Stimulated activated naive B cell treated with anti-CD40 and anti-IgM and Interleukin-4, amounts not matched to agents 10 μg/mL and 1 μg/mL and 100 μg/mL, for 72 hours (primary cell): Measurements from ENCODE around the gene COLQ.
A peak's percentile ranks its signal among the peaks of the same experiment; 100 is the strongest.
"Not testable (repeated sequence)": the region's sequence is repeated elsewhere in the genome, so short reads cannot be mapped to it uniquely, and the experiment has no call there.

Source experiments
- ATAC-seq, 2 donors: fragments of 150-1000 bp; cut with Tn5 transposase; replicated peaks; 2 replicates each; pipeline ENCODE4 v1.10.0; 2021; ENCODE audit warnings: moderate library complexity in 1 of 2
- DNase-seq: peaks from one replicate; pipeline ENCODE4 v3.0.0; 2021
- H3K27ac Mint-ChIP-seq: one replicate; pipeline ENCODE4 v1.8.0; 2022; ENCODE audit warnings: mild to moderate bottlenecking, mixed read lengths
- H3K27me3 Mint-ChIP-seq, 2 donors: one replicate each; pipeline ENCODE4 v1.8.0; 2022; ENCODE audit warnings: mixed read lengths in 2 of 2
- H3K36me3 Mint-ChIP-seq, 2 donors: one replicate each; pipeline ENCODE4 v1.8.0; 2022; ENCODE audit warnings: mixed read lengths in 2 of 2, mild to moderate bottlenecking in 1 of 2
- H3K4me1 Mint-ChIP-seq, 2 donors: one replicate each; pipeline ENCODE4 v1.8.0; 2022; ENCODE audit warnings: mixed read lengths in 2 of 2, mild to moderate bottlenecking in 1 of 2
- H3K4me3 Mint-ChIP-seq, 2 donors: one replicate each; pipeline ENCODE4 v1.8.0; 2022; ENCODE audit warnings: mild to moderate bottlenecking in 2 of 2, mixed read lengths in 2 of 2, moderate library complexity in 1 of 2
- H3K9me3 Mint-ChIP-seq, 2 donors: one replicate each; pipeline ENCODE4 v1.8.0; 2022; ENCODE audit warnings: mixed read lengths in 2 of 2, mild to moderate bottlenecking in 1 of 2

Gene COLQ

DNA sequence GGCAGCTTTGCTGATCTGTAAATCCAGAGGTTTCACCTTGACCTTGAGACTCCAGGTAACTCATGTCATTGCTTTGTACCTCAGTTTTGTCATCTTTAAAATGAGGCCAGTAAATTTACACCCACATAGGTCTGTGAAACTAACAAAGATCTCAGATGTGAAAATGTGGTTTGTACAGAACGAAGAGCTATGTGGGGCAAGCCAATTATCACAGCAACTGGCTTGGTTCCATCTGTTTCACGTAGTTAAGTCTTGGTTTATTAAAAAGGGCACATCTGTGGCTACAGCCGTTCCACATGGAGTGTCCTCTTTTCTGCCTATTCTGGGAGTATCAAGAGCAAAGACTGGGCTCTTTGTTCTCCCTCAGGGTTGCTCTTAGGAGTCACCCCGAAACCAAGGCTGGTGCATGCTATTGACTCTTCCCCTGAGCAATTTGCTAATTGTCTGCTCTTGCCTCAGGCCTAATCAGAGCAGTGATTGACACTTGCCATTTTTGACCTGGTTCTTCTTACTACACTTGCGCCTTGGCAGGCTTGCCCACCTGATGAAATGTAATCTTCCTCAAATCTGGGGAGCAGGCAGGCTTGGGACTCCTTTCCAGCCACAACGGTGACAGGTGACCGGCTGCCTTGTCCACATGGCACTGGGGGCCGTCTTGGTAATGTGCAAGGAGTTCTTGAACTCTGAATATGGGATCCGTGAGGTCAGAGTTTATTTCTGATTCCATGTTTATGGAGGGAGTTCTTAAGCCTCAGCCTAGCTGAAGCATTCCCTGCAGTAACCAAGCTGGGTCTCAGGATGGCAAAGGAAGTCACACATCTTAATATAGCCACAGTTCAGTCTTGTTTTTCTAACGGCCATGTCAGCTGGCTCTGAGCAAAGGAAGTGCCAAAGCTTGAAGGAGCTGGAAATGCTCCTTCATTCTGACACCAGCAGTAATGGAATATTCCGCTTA lies 54.0 kb downstream of the COLQ start:
- Mint-ChIP-seq H3K27me3 (peaks cover 0 to 5% of the 10 kb centered on the region in 2 donors), H3K27ac (no peak overlapping the region), H3K9me3 (no peaks in the 10 kb centered on the region), H3K4me1 (peaks cover 0 to 3% of the 10 kb centered on the region in 2 donors), H3K36me3 (peaks cover 6 to 21% of the 10 kb centered on the region in 2 donors), H3K4me3 (no peak overlapping the region)
- ATAC-seq (no peak), DNase-seq (no peak)

DNA sequence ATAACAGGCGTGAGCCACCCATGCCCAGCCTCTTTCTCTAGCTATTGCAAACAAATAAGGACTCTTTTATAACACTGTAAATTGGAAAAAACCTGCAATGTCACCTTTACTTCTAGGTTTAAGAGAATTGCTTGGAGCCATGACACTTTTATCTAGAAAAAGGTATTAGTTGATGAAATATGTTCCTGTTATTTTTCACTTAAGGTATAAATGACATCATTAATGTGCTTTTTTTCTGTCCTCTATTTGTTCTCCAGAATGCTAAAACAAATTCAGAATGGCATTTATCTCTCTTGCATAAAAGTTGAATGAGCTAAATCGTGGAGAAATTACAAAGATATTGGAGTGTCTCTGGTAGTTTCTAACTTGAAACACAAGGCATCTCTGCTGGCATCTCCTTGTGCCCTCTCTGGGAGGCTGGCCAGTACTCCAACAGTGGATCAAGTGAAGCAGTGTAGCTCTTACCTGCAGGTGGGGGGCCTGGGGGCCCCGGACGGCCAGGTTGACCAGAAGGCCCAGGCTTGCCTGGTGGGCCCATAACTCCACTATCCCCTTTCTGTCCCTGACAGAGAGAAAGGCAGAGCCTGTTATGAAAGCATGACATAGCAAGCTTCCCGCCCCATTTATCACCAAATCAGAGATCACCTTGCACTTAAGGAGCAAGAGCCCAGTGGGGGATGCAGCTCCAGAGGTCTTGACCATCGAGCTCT lies 55.5 kb downstream of the COLQ start:
- H3K9me3 Mint-ChIP-seq, result no peaks in the 10 kb centered on the region
- H3K4me1 Mint-ChIP-seq, result peaks cover 0 to 13% of the 10 kb centered on the region in 2 donors
- no peak for DNase-seq
- peaks cover 0 to 7% of the 10 kb centered on the region in 2 donors for H3K27me3 Mint-ChIP-seq
- peaks cover 9 to 24% of the 10 kb centered on the region in 2 donors for H3K36me3 Mint-ChIP-seq
- no peak for ATAC-seq
- H3K4me3 Mint-ChIP-seq, result no peak overlapping the region
- H3K27ac Mint-ChIP-seq, result no peak overlapping the region

DNA sequence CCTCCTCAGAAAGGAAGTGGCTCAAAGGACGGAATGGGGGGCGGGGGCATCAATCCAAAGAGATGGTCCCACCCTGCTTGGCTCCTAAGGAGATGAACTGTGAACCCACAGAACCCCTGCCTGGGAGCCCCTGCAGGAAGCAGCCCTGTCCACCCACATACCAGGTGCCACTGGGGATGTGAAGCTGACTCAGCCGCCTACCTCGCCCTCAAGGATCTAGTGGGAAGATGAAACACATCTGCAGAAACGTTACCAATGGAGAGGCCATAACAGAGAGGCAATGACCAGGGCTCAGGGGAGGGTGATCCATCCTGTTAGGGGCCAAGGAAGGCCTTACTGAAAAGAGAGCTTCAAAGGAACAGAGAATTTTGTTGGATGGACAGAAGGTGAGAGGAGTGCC lies 59.1 kb downstream of the COLQ start:
- H3K27ac Mint-ChIP-seq, result peak overlapping the region; percentile 3
- H3K4me1 Mint-ChIP-seq, result peaks cover 0 to 13% of the 10 kb centered on the region in 2 donors
- H3K36me3 Mint-ChIP-seq, result peaks cover 13 to 29% of the 10 kb centered on the region in 2 donors
- no peak overlapping the region for H3K4me3 Mint-ChIP-seq
- no peak for DNase-seq
- H3K27me3 Mint-ChIP-seq, result peaks cover 0 to 7% of the 10 kb centered on the region in 2 donors
- H3K9me3 Mint-ChIP-seq, result no peaks in the 10 kb centered on the region
- ATAC-seq, result no peak

DNA sequence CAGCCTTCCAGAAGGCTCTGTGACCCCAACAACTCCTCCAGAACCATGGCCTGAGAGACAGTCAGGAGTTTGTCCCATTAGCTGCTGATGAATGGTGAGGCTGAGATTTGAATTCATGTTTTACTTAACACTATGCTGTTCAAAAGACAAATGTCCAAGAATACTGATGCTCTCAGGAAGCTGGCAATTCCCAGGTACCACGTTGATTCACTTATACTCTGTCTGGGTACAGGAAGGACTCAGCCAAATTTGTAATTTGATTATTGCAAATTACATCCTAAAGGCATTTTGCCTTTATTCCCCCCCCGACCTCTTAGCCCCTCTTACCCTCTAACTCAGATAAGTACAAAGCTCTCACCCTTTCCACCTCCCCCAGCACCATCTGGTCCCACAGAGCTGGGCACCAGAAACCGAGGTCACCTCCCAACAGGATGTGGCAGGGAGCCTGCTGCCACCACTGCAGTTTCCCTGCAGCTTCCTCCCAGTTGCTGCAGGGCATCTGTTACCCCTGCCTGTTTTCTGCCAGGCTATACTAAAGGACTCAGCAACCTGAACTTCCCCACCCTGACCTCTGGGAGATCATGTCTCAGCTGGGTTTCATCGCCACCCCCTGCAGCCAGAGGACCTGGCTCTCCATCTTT lies 60.5 kb downstream of the COLQ start:
- H3K27ac Mint-ChIP-seq, result no peak overlapping the region
- DNase-seq (no peak), ATAC-seq (no peak)
- peaks cover 14 to 27% of the 10 kb centered on the region in 2 donors for H3K36me3 Mint-ChIP-seq
- H3K27me3 Mint-ChIP-seq, result peaks cover 0 to 7% of the 10 kb centered on the region in 2 donors
- H3K4me3 Mint-ChIP-seq, result no peak overlapping the region
- peaks cover 0 to 13% of the 10 kb centered on the region in 2 donors for H3K4me1 Mint-ChIP-seq
- H3K9me3 Mint-ChIP-seq, result no peaks in the 10 kb centered on the region

DNA sequence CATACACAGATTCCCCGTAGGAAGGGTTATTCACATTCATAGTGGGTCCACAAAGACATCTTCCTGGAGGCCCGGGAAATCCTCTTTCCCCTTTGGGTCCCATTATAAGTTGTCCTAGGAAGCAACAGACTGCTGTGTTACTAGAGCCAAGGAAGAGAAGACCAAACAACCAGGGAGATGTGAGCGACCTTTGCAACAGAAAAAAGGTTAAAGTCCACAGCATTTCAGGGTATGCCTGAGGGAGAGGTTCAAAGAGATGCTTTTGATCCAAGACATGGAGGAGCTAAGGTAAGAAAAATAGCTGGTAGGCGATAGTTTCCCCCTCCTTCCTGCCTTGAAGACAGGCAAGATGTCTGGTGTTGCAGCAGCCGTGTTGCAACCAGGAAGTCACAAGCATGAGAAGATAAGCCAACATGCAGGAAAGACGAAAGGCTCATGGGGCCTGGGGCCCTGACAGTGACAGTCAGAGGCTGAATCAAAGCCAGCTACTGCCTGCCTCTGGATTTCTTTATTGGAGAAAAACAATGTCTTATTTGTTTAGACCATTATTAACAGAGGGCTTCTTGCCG lies 63.2 kb downstream of the COLQ start:
- H3K4me3 Mint-ChIP-seq, result no peak overlapping the region
- H3K36me3 Mint-ChIP-seq, result peaks cover 13 to 14% of the 10 kb centered on the region in 2 donors
- H3K4me1 Mint-ChIP-seq, result peaks cover 0 to 13% of the 10 kb centered on the region in 2 donors
- H3K27me3 Mint-ChIP-seq, result peaks cover 0 to 7% of the 10 kb centered on the region in 2 donors
- no peak overlapping the region for H3K27ac Mint-ChIP-seq
- no peak for DNase-seq
- H3K9me3 Mint-ChIP-seq, result no peaks in the 10 kb centered on the region
- no peak for ATAC-seq

DNA sequence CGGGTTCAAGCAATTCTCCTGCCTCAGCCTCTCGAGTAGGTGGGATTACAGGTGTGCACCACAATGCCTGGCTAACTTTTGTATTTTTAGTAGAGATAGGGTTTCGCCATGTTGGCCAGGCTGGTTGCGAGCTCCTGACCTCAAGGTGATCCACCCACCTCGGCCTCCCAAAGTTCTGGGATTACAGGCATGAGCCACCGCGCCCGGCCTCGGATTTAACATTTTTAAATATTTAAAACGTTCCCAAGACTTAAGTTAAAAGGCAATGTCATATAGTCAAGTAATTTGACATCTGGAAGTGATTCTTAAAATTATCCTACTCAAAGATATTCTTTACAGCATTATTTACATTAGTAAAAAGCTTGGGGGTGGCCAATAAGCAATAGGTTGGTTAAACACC lies 64.6 kb downstream of the COLQ start:
- not testable (repeated sequence) for H3K36me3 Mint-ChIP-seq, ATAC-seq, H3K4me3 Mint-ChIP-seq, H3K9me3 Mint-ChIP-seq, DNase-seq, H3K4me1 Mint-ChIP-seq, H3K27me3 Mint-ChIP-seq, H3K27ac Mint-ChIP-seq

DNA sequence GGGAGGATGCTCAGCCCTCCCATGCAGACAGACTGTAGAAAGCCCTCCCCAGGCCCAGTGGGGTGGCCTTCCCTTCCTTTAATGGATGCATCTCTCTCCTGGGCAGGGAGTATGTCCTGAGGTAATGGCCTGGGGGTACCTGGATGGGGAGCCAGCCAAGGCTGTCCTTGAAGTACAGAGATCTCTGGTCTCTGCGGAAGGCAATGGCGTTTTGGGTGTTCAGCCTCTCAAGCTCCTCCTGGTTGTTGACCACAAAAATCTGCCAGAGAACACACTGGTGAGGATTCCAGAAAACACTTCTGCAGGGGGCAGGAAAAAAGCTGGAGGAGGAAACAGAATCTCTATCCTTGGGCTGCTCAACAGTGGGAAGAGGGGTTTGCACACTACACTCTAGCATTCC lies 65.2 kb downstream of the COLQ start:
- Mint-ChIP-seq H3K4me3 (no peak overlapping the region), H3K4me1 (peaks cover 0 to 2% of the 10 kb centered on the region in 2 donors)

DNA sequence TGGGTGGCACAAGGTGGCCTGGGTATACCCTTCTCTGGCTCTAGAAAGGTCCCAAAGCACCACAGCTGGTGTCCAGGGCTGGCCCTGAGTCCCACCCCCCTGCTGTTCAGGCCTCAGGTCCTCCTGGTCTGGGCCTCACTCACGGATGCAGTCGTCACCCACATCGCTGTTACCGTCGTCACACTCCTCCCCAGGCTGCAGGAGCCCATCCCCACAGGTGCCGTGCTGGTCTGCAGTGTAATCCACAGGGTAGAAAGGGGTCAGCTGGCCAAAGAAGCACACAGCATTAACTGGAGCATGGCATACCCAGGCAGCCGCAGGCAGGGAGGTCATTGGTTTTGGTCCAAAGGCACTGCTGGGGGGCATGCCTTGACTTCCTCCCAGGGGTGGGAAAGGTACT lies 65.8 kb downstream of the COLQ start:
- H3K36me3 Mint-ChIP-seq, result peaks cover 13 to 15% of the 10 kb centered on the region in 2 donors
- no peaks in the 10 kb centered on the region for H3K4me1 Mint-ChIP-seq
- H3K27me3 Mint-ChIP-seq, result no peaks in the 10 kb centered on the region
- ATAC-seq (no peak), DNase-seq (no peak)
- no peaks in the 10 kb centered on the region for H3K9me3 Mint-ChIP-seq
- H3K27ac Mint-ChIP-seq, result no peak overlapping the region
- no peak overlapping the region for H3K4me3 Mint-ChIP-seq

More for the DNA sequence above, 65.2 kb downstream of the COLQ start:
- Mint-ChIP-seq H3K27me3 (no peaks in the 10 kb centered on the region), H3K27ac (no peak overlapping the region), H3K9me3 (no peaks in the 10 kb centered on the region), H3K36me3 (peaks cover 8 to 10% of the 10 kb centered on the region in 2 donors)
- ATAC-seq, result no peak
- no peak for DNase-seq

DNA sequence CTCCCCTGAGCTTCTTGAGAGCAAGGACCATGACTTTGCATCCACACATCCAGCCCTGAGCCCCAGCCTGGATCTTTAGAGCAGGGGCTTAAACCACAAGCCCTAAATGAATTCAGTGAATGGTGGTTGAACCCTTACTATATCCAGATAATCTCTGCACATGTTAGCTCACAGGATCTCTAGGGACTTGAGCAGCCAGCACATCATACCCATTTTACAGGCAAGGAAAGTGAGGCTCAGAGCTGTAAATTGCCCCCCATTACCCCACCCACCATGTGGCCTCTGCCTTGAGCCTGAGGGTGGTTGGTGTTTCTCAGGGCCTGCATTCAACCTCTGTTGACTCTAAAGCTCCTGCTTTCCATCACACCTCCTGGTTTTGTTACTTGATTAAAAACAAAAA lies 66.5 kb downstream of the COLQ start:
- ATAC-seq (no peak), DNase-seq (no peak)
- H3K36me3 Mint-ChIP-seq, result peaks cover 16 to 21% of the 10 kb centered on the region in 2 donors
- H3K4me3 Mint-ChIP-seq, result no peak overlapping the region
- H3K27me3 Mint-ChIP-seq, result no peaks in the 10 kb centered on the region
- H3K4me1 Mint-ChIP-seq, result no peaks in the 10 kb centered on the region
- H3K27ac Mint-ChIP-seq, result no peak overlapping the region
- no peaks in the 10 kb centered on the region for H3K9me3 Mint-ChIP-seq

DNA sequence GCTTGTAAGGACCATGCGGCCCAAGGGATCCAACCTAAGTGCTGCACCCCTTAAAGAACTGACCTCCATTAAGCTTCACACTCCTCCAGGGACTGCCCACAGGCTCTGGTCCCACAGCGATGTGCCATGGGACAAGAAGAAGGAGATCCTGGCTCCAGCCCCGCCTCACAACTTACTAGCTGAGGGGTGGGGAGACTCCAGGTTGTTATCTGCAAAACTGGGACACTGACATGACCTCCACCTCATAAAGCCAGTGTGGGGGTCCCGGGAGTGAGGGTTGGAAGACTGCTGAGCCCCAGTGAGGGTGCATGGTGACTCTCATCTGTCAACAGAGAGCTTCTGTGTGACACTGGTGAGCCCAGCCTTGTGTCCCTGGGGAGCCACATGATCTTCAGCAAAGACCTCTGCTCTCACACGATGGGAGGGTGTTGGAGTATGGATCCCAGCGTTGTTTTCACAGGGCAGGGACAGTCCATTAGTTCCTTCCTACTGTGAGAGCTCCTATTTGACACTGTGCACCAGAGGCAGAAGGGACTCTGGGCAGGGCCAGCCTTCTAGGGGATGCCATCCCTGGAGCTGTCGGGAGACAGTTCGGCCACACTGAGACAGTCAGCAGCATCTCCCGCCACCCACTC lies 67.4 kb downstream of the COLQ start:
- Mint-ChIP-seq H3K4me1 (no peaks in the 10 kb centered on the region), H3K9me3 (no peaks in the 10 kb centered on the region), H3K36me3 (peaks cover 16 to 27% of the 10 kb centered on the region in 2 donors), H3K4me3 (no peak overlapping the region), H3K27me3 (no peaks in the 10 kb centered on the region), H3K27ac (no peak overlapping the region)
- ATAC-seq (peak in 1 of 2 donors; percentile 43), DNase-seq (no peak)

DNA sequence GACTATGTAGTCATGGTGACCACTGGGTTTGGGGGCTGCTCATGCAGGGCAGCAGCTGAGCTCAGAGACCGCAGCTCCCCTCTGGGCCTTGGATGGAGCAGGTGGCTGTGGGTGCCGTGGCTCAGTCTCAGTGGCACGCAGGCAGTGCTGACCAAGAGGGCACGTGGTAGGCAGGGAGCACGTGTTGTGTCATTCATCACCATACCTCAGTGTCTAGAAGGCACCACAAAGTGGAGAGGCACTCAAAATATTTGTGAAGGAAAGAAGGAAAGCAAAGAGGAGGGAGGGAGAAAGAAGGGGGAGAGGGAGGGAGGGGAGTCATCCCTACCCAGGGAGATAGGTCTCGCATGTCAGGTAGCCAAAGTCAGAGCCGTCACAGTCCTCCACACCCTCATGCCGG lies 68.0 kb downstream of the COLQ start:
- Mint-ChIP-seq H3K27me3 (no peaks in the 10 kb centered on the region), H3K36me3 (peaks cover 16 to 30% of the 10 kb centered on the region in 2 donors), H3K4me1 (no peaks in the 10 kb centered on the region), H3K9me3 (no peaks in the 10 kb centered on the region), H3K27ac (no peak overlapping the region), H3K4me3 (no peak overlapping the region)
- no peak for DNase-seq
- no peak for ATAC-seq

DNA sequence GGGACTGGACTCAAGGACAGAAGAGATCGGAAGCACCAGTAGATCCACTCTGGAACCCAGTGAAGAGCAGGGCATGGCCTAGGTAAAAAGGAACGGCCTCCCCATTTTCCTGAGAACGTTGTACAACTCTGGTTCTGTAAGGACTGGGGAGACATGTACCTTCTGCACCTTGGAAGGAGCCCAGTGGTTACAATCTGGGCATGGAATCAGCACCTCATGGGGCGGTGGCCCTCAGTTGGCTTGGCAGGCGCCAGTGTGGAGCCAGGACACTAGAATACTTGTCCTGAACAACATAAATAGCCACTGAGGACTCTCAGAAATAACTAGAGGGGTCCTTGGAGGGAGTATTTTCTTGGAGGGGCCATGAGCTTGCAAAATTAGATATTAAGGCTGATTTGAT lies 68.5 kb downstream of the COLQ start:
- Mint-ChIP-seq H3K36me3 (peaks cover 12 to 26% of the 10 kb centered on the region in 2 donors), H3K4me3 (no peak overlapping the region), H3K27me3 (no peaks in the 10 kb centered on the region), H3K27ac (no peak overlapping the region), H3K4me1 (no peaks in the 10 kb centered on the region), H3K9me3 (no peaks in the 10 kb centered on the region)
- no peak for DNase-seq
- ATAC-seq, result no peak

DNA sequence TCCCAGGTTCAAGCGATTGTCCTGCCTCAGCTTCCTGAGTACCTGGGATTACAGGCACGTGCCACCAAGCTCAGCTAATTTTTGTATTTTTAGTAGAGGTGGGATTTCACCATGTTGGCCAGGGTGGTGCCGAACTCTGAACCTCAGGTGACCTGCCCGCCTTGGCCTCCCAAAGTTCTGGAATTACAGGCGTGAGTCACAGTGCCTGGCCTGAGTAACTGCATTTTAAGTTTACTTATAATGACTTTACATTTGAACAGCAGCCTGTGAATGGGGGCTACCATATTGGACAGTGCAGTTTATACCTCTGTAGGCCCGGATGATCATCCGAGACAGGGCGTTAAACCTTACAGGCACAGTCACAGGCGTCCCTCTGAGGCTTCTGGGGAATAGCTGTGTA lies 69.3 kb downstream of the COLQ start:
- Mint-ChIP-seq H3K9me3 (no peaks in the 10 kb centered on the region), H3K4me1 (no peaks in the 10 kb centered on the region), H3K4me3 (no peak overlapping the region), H3K27ac (no peak overlapping the region), H3K36me3 (peaks cover 11 to 26% of the 10 kb centered on the region in 2 donors), H3K27me3 (no peaks in the 10 kb centered on the region)
- ATAC-seq, result no peak
- no peak for DNase-seq
